HepG2 (cell line): ENCODE results near the gene ABAT. TPM values are rescaled to one million over a fixed set of nuclear protein-coding genes. Genes with fewer than 3 reads are reported as not detected.

Experiments
- CBFB ChIP-seq: sonication (generic); formaldehyde crosslinking; IDR thresholded peaks from 2 replicates; pipeline ENCODE4 v1.4.0; 2020; ENCODE audit warnings: missing genetic modification reagents
- ISL2 ChIP-seq: sonication (generic); formaldehyde crosslinking; IDR thresholded peaks from 2 replicates; pipeline ENCODE4 v1.5.0; 2020; ENCODE audit warnings: missing genetic modification reagents
- NPAS2 ChIP-seq: sonication (generic); formaldehyde crosslinking; IDR thresholded peaks from 2 replicates; pipeline ENCODE4 v1.8.0; 2022; ENCODE audit warnings: mild to moderate bottlenecking, missing genetic modification reagents, borderline replicate concordance
- NRL ChIP-seq: sonication (generic); formaldehyde crosslinking; IDR thresholded peaks from 2 replicates; pipeline ENCODE4 v1.5.0; 2020; ENCODE audit warnings: missing genetic modification reagents, mild to moderate bottlenecking, moderate library complexity, borderline replicate concordance
- RXRA ChIP-seq: sonication (generic); formaldehyde crosslinking; IDR thresholded peaks from 2 replicates; pipeline ENCODE4 v1.5.1; 2020; ENCODE audit warnings: missing genetic modification reagents
- SIX4 ChIP-seq: sonication (generic); formaldehyde crosslinking; IDR thresholded peaks from 2 replicates; pipeline ENCODE4 v1.4.0; 2020; ENCODE audit warnings: missing genetic modification reagents
- ZBTB1 ChIP-seq: sonication (generic); formaldehyde crosslinking; IDR thresholded peaks from 2 replicates; pipeline ENCODE4 v1.4.0; 2020; ENCODE audit warnings: missing genetic modification reagents, borderline replicate concordance
- ZNF496 ChIP-seq: sonication (generic); formaldehyde crosslinking; IDR thresholded peaks from 2 replicates; pipeline ENCODE4 v1.8.1; 2023; ENCODE audit warnings: mild to moderate bottlenecking, moderate library complexity, missing genetic modification reagents; ENCODE audit not compliant: insufficient replicate concordance
- polyA plus RNA-seq, 8 experiments: library from polyadenylated mRNA; depleted of rRNA in 3 of 8; stranded (reverse) in 7 of 8; unstranded in 1 of 8; fragments of >200 nt; fragmentation: Illumina TruSeq in 4 of 8; extraction: Trizol in 4 of 8; gene quantifications; 2 replicates each; pipeline versions ENCODE4 v1.2.1 to v1.2.3, GENCODE V29; 2011 to 2016; ENCODE audit warnings: low read depth in 4 of 8, missing spikeins in 1 of 8, mixed read lengths in 1 of 8; ENCODE audit not compliant: insufficient read depth in 1 of 8
- total RNA-seq, 5 experiments: library from RNA; depleted of rRNA; stranded (reverse); fragments of >200 nt; fragmentation: Illumina TruSeq; extraction: Trizol; gene quantifications; 2 replicates each; pipeline ENCODE4 v1.2.3, GENCODE V29; 2016; ENCODE audit warnings: low read depth in 1 of 5
- TF ChIP-seq, protein P1 (sequence below): sonication (generic); formaldehyde crosslinking; IDR thresholded peaks from 2 replicates; pipeline ENCODE4 v1.4.0; 2020; ENCODE audit warnings: mild to moderate bottlenecking, missing genetic modification reagents, borderline replicate concordance

ABAT gene
- total and polyA plus RNA-seq, 2 of the 13 experiments (the other 11 are each of a cell fraction or from before 2014, with no cell fraction given), result 47.6 to 97.3 TPM

DNA sequence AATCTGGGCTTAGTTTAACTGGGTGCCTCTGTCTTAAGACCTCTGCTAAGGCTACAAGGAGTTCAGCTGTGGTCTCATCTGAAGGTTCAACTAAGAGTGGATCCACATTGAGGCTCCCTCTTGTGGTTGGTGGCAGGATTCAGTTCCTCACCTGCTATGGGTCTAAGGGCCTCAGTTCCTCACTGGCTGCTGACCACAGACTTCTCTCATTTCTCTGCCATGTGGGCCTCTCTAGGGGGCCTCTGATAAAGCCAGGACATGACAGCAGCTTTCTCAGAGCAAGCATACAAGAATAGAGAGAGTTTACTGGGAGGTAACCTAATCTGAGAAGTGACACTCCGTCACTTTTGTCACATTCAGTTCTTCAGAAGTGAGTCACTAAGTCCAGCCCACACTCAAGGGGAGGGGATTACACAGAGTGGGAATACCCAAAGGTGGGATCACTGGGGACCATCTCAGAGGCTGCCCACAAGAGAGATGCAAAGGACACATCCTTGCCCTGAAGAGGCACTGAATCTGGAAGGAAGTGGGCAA, 19.2 kb upstream of the ABAT start (continued):
- TF ChIP-seq ZBTB1 (CRISPR knock-in tag), result no peak
- TF ChIP-seq, protein P1, sequence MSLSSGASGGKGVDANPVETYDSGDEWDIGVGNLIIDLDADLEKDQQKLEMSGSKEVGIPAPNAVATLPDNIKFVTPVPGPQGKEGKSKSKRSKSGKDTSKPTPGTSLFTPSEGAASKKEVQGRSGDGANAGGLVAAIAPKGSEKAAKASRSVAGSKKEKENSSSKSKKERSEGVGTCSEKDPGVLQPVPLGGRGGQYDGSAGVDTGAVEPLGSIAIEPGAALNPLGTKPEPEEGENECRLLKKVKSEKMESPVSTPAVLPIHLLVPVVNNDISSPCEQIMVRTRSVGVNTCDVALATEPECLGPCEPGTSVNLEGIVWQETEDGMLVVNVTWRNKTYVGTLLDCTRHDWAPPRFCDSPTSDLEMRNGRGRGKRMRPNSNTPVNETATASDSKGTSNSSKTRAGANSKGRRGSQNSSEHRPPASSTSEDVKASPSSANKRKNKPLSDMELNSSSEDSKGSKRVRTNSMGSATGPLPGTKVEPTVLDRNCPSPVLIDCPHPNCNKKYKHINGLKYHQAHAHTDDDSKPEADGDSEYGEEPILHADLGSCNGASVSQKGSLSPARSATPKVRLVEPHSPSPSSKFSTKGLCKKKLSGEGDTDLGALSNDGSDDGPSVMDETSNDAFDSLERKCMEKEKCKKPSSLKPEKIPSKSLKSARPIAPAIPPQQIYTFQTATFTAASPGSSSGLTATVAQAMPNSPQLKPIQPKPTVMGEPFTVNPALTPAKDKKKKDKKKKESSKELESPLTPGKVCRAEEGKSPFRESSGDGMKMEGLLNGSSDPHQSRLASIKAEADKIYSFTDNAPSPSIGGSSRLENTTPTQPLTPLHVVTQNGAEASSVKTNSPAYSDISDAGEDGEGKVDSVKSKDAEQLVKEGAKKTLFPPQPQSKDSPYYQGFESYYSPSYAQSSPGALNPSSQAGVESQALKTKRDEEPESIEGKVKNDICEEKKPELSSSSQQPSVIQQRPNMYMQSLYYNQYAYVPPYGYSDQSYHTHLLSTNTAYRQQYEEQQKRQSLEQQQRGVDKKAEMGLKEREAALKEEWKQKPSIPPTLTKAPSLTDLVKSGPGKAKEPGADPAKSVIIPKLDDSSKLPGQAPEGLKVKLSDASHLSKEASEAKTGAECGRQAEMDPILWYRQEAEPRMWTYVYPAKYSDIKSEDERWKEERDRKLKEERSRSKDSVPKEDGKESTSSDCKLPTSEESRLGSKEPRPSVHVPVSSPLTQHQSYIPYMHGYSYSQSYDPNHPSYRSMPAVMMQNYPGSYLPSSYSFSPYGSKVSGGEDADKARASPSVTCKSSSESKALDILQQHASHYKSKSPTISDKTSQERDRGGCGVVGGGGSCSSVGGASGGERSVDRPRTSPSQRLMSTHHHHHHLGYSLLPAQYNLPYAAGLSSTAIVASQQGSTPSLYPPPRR (CRISPR knock-in tag), result no peak
- no peak for TF ChIP-seq ISL2 (CRISPR knock-in tag)
- TF ChIP-seq ZNF496 (CRISPR knock-in tag), result no peak
- no peak for TF ChIP-seq CBFB
- no peak for TF ChIP-seq RXRA
- no peak for TF ChIP-seq NRL (CRISPR knock-in tag)
- TF ChIP-seq NPAS2 (CRISPR knock-in tag), result no peak
- no peak for TF ChIP-seq SIX4 (CRISPR knock-in tag)
